HG02571 (cell line): ENCODE results near the gene NAA10.
A peak's percentile ranks its signal among the peaks of the same experiment; 100 is the strongest.

Experiments
- ATAC-seq: cut with Tn5 transposase; IDR thresholded peaks from one replicate; pipeline ENCODE4 v1.9.1; 2021; ENCODE audit warnings: mild to moderate bottlenecking, moderate library complexity; ENCODE audit not compliant: unreplicated experiment

The NAA10 gene

GRCh38 chrX:153930011-153930910 is 4.6 kb downstream of the NAA10 start:
- ATAC-seq, result no peak

DNA sequence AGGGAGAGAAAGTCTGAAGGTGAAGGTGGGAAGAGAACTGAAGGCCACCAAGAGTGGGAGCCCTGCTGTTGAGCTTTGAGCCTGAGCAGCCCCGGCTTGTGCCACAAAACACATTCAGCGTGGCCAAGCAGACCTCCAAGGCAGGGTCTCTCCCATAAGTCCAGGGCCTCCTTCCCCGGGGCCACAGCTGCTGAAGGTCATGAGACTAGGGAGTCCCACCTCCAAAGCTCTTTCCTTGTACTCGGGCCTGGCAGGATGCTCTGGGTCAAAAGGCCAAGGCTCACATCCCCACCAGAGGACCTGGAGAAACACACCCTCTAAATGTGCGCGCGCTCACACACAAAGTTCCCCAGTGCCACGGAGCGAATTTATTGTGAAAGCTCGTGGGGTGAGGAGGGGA is 5.3 kb downstream of the NAA10 start:
- no peak for ATAC-seq

DNA sequence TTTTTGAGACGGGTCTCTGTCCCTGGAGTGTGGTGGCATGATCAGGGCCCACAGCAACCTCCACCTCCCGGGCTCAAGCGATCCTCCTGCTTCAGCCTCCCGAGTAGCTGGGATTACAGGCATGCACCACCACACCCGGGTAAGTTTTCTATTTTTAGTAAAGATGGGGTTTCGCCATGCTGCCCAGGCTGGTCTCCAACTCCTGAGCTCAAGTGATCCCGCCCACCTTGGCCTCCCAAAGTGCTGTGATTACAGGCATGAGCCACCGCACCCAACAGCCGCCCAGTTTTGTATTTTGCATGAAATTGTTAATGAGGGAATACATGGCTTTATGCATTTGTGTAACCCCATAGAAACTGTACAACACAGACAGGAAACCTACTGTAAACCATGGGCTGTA is 6.0 kb downstream of the NAA10 start:
- ATAC-seq, result no peak

- peak; percentile 77 for ATAC-seq
Observed at GRCh38 chrX:153927922-153928760, 6.7 kb downstream of the NAA10 start.

DNA sequence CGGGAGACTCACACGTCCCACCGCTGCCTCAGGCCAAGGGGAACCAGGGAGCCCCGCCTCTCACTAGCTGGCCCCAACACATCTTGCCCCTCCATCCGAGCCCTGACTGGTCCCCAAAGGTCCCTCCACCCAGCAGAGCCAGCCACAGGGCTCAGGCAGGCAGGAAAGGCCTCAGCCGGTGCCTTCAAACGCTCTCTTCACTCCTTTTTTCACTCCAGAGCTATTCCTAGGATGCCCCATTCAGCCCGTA is 7.2 kb downstream of the NAA10 start:
- ATAC-seq, result no peak

DNA sequence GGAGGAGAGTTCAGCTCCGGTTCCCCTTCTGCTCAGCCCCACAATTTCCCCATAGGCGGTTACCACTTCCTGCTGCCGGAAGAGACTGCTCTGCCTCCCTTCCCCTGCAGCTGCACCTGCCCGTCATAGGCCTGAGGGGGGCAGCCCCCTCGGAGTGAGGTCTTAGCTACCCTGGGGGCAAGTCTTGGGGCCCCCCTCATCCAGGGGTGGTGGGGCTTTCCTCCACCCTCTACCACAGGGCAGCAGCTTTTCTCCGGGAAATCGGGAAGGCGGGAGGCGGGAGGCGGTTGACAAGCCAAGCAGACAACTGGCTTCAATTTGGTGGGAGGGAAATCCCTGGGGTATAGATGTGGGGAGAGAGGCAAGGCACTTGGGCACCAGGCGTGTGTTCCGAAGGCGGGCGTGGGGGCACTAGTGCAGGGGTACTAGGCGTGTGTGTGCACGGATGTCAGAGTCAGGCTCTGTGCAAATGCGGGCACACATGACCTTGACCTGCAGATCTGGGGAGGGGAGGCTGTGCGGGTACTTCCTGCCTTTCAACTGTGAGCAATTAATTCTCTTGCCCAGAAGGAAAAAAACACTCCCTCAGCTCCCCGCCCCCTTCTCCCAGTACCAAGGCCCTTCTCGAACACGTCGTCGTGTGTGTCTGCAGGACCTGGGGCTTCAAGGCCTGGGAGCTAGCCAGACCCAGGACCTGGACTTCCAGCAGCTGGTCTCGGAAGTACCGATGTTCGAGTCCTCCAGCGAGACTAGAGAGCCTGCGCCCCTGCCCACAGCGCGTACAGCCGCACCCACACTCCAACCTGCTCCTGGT is 7.8 kb downstream of the NAA10 start:
- no peak for ATAC-seq

DNA sequence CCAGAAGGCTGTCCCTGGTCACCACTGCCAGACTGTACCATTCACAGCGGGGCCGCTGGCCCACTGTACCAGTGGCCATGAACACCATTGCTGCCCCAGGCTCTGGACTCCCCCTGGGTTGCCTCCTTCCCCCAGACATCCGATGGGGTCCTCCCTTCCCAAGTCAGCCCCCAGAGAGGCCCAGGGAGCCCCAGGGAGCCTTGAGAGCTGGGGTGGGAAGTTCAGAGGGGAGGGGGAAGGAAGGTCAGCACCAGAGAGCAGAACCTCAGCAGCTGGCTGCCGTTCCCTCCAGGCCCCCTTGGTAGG is 8.3 kb downstream of the NAA10 start:
- ATAC-seq, result no peak

DNA sequence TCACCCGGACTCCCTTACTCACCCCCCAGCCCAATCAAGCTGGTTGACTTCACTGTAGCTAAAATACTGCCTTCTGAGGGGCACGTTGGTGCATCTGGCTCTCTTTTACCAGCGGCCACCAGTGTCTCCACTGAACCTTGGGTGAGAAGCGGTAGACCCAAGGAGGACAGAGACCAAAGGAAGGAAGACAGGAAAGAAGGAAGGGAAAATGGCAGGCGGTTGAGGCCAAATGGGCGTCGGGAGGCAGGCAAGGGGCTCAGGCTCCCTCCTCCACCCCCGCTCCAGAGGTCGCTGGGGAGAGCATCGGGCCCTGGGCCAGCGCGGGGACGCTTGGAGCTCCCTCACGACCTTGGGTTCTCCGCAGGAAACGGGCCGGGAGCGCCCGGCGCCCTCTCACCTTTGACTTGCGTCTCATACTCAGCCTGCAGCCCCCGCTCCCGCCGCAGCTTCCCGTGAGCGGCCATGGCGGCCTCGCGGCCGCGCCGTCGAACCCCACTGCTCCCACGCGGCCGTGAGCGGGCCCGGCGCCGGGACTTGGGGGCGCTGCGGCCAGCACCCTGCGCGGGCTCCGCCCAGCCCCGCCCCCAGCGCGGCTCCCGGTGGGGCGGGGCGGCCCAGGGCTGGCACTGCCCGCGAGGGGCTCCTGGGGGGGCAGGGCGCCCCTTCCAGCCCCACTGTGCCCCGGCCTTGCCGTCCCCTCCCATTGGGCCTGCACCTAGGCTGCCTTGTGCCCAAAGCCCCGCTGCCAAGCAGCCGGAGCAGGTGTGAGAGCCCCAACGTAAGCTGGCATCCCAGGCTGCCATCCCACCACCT is 8.9 kb downstream of the NAA10 start, which contains the start of gene ARHGAP4:
ARHGAP4 (minus strand) TSS at position 526 of the 813 bp plus-strand sequence; CDS start at position 464, 62 bp downstream.
- no peak for ATAC-seq

- ATAC-seq, result no peak
Observed at GRCh38 chrX:153925387-153925738, 9.5 kb downstream of the NAA10 start.

DNA sequence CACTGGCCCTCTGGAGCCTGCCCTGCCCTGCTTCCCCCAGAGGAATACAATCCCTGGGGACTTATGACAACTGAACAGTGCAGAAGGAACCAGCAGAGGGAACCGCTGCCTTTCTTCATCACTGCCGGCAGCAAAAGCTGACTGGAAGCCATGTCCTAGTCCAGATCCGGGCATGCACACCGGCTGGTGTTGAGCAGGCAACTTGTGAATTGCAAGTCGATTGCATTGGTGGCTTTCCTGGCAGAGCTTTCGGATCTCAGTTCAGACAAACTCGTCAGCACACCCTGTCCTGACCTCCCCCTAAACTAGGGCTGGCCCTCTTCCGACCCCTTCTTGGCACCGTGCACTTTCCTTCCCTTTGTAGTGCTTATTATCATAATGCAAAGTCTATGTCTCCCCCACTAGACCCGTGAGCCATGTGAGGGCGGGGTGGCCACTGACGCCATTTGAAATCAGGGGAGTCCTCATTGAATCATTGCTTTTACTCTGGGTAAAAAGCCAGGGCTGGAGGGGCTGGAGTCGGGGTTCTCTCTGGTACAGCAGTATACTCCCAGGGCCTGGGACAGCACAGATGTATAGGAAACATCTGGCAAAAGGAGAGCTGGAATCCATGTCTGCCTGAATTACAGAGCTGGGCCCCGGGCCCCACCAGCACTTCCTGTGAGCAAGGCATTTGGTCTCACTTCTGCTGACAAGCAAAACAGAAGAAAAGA is 10.5 kb downstream of the NAA10 start:
- ATAC-seq, result no peak

GRCh38 chrX:153922932-153923857 is 11.6 kb downstream of the NAA10 start:
- ATAC-seq, result no peak

- ATAC-seq, result no peak
Observed at GRCh38 chrX:153921511-153922446, 13.1 kb downstream of the NAA10 start.

GRCh38 chrX:153921070-153921469 is 13.8 kb downstream of the NAA10 start:
- no peak for ATAC-seq

- no peak for ATAC-seq
Observed at GRCh38 chrX:153920546-153920945, 14.3 kb downstream of the NAA10 start.

GRCh38 chrX:153919281-153919680 is 15.6 kb downstream of the NAA10 start:
- no peak for ATAC-seq

- ATAC-seq, result no peak
Observed at GRCh38 chrX:153917869-153918268, 17.0 kb downstream of the NAA10 start.

DNA sequence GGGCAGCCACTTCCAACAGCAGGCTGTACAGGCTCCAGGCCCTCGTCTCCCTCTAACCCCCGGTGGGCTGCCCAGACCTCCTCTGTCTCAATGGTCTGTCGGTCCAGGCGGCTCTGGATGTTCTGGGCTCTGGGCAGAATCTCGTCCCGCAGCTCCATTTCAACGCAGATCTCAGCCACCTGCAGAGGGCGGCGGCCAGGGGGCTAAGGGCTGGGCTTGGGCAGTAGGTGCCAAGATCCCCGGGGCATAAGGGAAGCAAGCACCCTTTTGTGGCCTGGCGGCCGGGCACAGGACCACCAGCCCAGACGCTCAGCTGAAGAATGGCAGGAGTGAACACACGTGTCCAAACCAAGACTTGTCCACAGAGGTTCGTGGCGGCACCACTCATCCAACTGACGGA is 21.1 kb downstream of the NAA10 start:
- ATAC-seq, result no peak

- ATAC-seq, result no peak
Observed at GRCh38 chrX:153913211-153913610, 21.6 kb downstream of the NAA10 start.
